Measurements from ENCODE around the gene IQSEC1. TPM values are rescaled to one million over a fixed set of nuclear protein-coding genes. Genes with fewer than 3 reads are reported as not detected.

Gene IQSEC1
- total and polyA plus RNA-seq, 9 of the 15 experiments (the other 6 are each of a cell fraction or from before 2014, with no cell fraction given): 0.56 to 39.0 (median 6.8) TPM

DNA sequence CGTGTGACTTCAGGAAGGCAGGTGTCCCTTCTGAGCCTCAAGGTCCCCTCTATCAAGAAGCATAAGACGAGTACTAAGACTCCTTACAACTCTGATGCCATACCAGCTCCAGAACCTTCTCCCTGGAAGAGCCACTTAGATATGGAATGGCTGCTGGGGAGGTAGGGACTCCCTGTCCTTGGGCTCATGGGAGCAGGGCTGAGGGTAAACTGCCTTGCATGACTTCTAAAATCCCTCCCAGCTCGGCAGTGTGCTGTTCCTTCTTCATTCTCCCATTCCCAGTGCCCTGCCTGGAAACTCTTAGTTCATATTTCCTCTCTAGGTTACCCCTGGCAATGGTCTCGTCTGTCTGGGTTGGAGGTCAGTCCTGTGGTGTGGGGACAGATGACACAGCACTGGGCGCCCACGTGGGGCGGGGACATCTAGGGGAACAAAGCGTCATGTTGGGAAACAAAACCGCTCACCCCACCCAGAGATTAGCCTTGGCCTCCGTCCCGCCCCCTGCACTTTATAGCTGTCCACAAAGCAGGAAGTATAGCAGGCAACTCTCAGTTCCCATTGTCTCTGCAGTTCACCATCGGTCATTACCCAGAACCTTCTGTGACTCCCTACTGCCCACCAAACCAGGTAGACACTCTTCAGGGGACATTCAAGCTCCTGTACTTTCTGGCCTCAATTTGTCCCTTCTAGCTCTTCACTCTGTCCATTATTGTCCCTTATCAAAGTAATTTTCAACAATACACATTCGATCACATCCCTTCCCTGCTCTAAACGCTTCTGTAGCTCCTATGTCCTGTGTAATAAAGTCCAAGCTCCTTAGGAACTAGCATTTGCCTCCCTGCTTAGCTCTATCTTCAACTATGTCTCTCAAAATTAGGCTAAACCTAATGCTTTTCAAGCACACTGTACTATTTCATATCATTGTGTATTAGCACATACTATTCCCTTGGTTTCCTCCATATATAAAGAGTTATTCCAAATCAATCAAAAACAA, 73.8 kb downstream of the IQSEC1 start (continued):
- TF ChIP-seq, protein P1, sequence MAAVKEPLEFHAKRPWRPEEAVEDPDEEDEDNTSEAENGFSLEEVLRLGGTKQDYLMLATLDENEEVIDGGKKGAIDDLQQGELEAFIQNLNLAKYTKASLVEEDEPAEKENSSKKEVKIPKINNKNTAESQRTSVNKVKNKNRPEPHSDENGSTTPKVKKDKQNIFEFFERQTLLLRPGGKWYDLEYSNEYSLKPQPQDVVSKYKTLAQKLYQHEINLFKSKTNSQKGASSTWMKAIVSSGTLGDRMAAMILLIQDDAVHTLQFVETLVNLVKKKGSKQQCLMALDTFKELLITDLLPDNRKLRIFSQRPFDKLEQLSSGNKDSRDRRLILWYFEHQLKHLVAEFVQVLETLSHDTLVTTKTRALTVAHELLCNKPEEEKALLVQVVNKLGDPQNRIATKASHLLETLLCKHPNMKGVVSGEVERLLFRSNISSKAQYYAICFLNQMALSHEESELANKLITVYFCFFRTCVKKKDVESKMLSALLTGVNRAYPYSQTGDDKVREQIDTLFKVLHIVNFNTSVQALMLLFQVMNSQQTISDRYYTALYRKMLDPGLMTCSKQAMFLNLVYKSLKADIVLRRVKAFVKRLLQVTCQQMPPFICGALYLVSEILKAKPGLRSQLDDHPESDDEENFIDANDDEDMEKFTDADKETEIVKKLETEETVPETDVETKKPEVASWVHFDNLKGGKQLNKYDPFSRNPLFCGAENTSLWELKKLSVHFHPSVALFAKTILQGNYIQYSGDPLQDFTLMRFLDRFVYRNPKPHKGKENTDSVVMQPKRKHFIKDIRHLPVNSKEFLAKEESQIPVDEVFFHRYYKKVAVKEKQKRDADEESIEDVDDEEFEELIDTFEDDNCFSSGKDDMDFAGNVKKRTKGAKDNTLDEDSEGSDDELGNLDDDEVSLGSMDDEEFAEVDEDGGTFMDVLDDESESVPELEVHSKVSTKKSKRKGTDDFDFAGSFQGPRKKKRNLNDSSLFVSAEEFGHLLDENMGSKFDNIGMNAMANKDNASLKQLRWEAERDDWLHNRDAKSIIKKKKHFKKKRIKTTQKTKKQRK (IDR thresholded peaks at IDR 0.05; ENCODE audit: borderline replicate concordance, low read depth, low read length): no peak
- no peak for TF ChIP-seq SRSF9 (IDR thresholded peaks at IDR 0.05; ENCODE audit: borderline replicate concordance, low read depth, low read length)
- TF ChIP-seq, protein P2, sequence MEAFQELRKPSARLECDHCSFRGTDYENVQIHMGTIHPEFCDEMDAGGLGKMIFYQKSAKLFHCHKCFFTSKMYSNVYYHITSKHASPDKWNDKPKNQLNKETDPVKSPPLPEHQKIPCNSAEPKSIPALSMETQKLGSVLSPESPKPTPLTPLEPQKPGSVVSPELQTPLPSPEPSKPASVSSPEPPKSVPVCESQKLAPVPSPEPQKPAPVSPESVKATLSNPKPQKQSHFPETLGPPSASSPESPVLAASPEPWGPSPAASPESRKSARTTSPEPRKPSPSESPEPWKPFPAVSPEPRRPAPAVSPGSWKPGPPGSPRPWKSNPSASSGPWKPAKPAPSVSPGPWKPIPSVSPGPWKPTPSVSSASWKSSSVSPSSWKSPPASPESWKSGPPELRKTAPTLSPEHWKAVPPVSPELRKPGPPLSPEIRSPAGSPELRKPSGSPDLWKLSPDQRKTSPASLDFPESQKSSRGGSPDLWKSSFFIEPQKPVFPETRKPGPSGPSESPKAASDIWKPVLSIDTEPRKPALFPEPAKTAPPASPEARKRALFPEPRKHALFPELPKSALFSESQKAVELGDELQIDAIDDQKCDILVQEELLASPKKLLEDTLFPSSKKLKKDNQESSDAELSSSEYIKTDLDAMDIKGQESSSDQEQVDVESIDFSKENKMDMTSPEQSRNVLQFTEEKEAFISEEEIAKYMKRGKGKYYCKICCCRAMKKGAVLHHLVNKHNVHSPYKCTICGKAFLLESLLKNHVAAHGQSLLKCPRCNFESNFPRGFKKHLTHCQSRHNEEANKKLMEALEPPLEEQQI (IDR thresholded peaks at IDR 0.05): peak; percentile 88
- TF ChIP-seq RFX1 (IDR thresholded peaks at IDR 0.05): peak; percentile 74; the same call in 1 of the 2 replicates
- TF ChIP-seq, protein P3, sequence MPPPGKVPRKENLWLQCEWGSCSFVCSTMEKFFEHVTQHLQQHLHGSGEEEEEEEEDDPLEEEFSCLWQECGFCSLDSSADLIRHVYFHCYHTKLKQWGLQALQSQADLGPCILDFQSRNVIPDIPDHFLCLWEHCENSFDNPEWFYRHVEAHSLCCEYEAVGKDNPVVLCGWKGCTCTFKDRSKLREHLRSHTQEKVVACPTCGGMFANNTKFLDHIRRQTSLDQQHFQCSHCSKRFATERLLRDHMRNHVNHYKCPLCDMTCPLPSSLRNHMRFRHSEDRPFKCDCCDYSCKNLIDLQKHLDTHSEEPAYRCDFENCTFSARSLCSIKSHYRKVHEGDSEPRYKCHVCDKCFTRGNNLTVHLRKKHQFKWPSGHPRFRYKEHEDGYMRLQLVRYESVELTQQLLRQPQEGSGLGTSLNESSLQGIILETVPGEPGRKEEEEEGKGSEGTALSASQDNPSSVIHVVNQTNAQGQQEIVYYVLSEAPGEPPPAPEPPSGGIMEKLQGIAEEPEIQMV (tag; conservative IDR thresholded peaks at IDR 0.05; ENCODE audit: low read depth): no peak
- TF ChIP-seq, protein P4, sequence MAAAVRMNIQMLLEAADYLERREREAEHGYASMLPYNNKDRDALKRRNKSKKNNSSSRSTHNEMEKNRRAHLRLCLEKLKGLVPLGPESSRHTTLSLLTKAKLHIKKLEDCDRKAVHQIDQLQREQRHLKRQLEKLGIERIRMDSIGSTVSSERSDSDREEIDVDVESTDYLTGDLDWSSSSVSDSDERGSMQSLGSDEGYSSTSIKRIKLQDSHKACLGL (CRISPR knock-in tag; IDR thresholded peaks at IDR 0.05; ENCODE audit: borderline replicate concordance, poor library complexity, severe bottlenecking): no peak
- TF ChIP-seq, protein P5, sequence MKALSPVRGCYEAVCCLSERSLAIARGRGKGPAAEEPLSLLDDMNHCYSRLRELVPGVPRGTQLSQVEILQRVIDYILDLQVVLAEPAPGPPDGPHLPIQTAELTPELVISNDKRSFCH (CRISPR knock-in tag; IDR thresholded peaks at IDR 0.05): no peak
- TF ChIP-seq, protein P5 (tag; IDR thresholded peaks at IDR 0.05): peak; percentile 74; the same call in 1 of the 2 replicates
- TF ChIP-seq ZNF316 (IDR thresholded peaks at IDR 0.05): peak; percentile 94
- TF ChIP-seq, protein P6, sequence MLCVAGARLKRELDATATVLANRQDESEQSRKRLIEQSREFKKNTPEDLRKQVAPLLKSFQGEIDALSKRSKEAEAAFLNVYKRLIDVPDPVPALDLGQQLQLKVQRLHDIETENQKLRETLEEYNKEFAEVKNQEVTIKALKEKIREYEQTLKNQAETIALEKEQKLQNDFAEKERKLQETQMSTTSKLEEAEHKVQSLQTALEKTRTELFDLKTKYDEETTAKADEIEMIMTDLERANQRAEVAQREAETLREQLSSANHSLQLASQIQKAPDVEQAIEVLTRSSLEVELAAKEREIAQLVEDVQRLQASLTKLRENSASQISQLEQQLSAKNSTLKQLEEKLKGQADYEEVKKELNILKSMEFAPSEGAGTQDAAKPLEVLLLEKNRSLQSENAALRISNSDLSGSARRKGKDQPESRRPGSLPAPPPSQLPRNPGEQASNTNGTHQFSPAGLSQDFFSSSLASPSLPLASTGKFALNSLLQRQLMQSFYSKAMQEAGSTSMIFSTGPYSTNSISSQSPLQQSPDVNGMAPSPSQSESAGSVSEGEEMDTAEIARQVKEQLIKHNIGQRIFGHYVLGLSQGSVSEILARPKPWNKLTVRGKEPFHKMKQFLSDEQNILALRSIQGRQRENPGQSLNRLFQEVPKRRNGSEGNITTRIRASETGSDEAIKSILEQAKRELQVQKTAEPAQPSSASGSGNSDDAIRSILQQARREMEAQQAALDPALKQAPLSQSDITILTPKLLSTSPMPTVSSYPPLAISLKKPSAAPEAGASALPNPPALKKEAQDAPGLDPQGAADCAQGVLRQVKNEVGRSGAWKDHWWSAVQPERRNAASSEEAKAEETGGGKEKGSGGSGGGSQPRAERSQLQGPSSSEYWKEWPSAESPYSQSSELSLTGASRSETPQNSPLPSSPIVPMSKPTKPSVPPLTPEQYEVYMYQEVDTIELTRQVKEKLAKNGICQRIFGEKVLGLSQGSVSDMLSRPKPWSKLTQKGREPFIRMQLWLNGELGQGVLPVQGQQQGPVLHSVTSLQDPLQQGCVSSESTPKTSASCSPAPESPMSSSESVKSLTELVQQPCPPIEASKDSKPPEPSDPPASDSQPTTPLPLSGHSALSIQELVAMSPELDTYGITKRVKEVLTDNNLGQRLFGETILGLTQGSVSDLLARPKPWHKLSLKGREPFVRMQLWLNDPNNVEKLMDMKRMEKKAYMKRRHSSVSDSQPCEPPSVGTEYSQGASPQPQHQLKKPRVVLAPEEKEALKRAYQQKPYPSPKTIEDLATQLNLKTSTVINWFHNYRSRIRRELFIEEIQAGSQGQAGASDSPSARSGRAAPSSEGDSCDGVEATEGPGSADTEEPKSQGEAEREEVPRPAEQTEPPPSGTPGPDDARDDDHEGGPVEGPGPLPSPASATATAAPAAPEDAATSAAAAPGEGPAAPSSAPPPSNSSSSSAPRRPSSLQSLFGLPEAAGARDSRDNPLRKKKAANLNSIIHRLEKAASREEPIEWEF (CRISPR knock-in tag; IDR thresholded peaks at IDR 0.05): no peak
